K562 (cell line): Measurements from ENCODE around the gene HNF4A.

Experiments used
- CTCF ChIP-seq, 3 experiments: IDR thresholded peaks in 2 of 3; conservative IDR thresholded peaks in 1 of 3; 2 replicates each; pipeline ENCODE4 v1.5.1; 2011 to 2012; ENCODE audit warnings: low read length in 3 of 3, mild to moderate bottlenecking in 3 of 3, control low read depth in 2 of 3, improper control_type of control experiment in 1 of 3, inconsistent platforms in 1 of 3, low read depth in 1 of 3, mixed read lengths in 1 of 3, moderate library complexity in 1 of 3; ENCODE audit not compliant: insufficient read depth in 2 of 3
- EGR1 ChIP-seq: fragments of 450-650 bp; conservative IDR thresholded peaks from 2 replicates; pipeline ENCODE4 v1.6.1; 2017; ENCODE audit warnings: mild to moderate bottlenecking
- SMC3 ChIP-seq: conservative IDR thresholded peaks from 2 replicates; pipeline ENCODE4 v1.6.1; 2011; ENCODE audit warnings: low read depth, low read length, improper control_type of control experiment; ENCODE audit not compliant: insufficient read depth
- ZNF830 ChIP-seq: fragments of 250-450 bp; sonication (Bioruptor Pico); IDR thresholded peaks from 2 replicates; pipeline ENCODE4 v1.5.0; 2021; ENCODE audit warnings: mild to moderate bottlenecking
- TF ChIP-seq, protein P1 (sequence below): fragments of 250-450 bp; sonication (Bioruptor Pico); IDR thresholded peaks from 2 replicates; pipeline ENCODE4 v1.4.0; 2020; ENCODE audit warnings: mild to moderate bottlenecking, moderate library complexity, borderline replicate concordance

DNA sequence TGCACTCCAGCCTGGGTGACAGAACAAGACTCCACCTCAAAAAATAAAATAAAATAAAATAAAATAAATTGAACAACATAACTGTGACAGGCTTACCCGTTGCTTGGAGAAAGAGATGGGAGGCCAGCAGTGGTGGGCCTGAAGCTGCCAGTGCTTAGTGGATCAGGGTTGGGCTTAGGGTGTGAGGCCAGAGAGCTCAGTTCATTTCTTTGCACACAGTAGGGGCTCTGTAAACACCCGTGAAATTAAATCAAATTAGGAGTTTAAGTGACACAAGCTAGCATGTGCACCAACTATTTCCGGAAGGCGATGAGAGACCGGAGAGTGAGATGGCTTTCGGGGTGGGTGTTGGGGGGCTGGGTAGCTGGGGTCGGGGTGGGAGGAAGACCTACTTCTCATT is 94.4 kb downstream of the HNF4A start:
- TF ChIP-seq CTCF (IDR thresholded peaks at IDR 0.05 in 2 of 3, conservative IDR thresholded peaks at IDR 0.05 in 1 of 3; ENCODE audit: insufficient read depth in 2 of 3, low read depth in 1 of 3, low read length in 3 of 3) (no peak), SMC3 (no peak), ZNF830 (CRISPR knock-in tag) (no peak), EGR1 (no peak)
- TF ChIP-seq, protein P1, sequence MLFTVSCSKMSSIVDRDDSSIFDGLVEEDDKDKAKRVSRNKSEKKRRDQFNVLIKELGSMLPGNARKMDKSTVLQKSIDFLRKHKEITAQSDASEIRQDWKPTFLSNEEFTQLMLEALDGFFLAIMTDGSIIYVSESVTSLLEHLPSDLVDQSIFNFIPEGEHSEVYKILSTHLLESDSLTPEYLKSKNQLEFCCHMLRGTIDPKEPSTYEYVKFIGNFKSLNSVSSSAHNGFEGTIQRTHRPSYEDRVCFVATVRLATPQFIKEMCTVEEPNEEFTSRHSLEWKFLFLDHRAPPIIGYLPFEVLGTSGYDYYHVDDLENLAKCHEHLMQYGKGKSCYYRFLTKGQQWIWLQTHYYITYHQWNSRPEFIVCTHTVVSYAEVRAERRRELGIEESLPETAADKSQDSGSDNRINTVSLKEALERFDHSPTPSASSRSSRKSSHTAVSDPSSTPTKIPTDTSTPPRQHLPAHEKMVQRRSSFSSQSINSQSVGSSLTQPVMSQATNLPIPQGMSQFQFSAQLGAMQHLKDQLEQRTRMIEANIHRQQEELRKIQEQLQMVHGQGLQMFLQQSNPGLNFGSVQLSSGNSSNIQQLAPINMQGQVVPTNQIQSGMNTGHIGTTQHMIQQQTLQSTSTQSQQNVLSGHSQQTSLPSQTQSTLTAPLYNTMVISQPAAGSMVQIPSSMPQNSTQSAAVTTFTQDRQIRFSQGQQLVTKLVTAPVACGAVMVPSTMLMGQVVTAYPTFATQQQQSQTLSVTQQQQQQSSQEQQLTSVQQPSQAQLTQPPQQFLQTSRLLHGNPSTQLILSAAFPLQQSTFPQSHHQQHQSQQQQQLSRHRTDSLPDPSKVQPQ (CRISPR knock-in tag): no peak
